GM12878 (cell line): ENCODE results near the gene SQOR. TPM values are rescaled to one million over a fixed set of nuclear protein-coding genes. Genes with fewer than 3 reads are reported as not detected.

ENCODE experiments used
- ATF2 ChIP-seq: IDR thresholded peaks from 2 replicates; pipeline ENCODE4 v1.6.1; 2012; ENCODE audit warnings: low read length, inconsistent platforms
- BHLHE40 ChIP-seq, 2 experiments: fragments of 450-650 bp in 1 of 2; IDR thresholded peaks; 2 replicates each; pipeline ENCODE4 v1.6.1; 2011 to 2017; ENCODE audit warnings: low read depth in 2 of 2, borderline replicate concordance in 1 of 2, improper control_type of control experiment in 1 of 2, low read length in 1 of 2, mild to moderate bottlenecking in 1 of 2
- CBFB ChIP-seq: IDR thresholded peaks from 2 replicates; pipeline ENCODE4 v1.6.1; 2016; ENCODE audit warnings: antibody characterized with exemption, low read depth
- CEBPB ChIP-seq, 2 experiments: fragments of 150-350 bp in 1 of 2; IDR thresholded peaks; 2 replicates each; pipeline ENCODE4 v1.6.1; 2012 to 2014; ENCODE audit warnings: low read depth in 2 of 2, low read length in 2 of 2, borderline replicate concordance in 1 of 2, inconsistent platforms in 1 of 2
- CHD4 ChIP-seq: fragments of 200-600 bp; sonication (generic); IDR thresholded peaks from 2 replicates; pipeline ENCODE4 v1.6.1; 2016; ENCODE audit warnings: mild to moderate bottlenecking
- CTCF ChIP-seq, 3 experiments: IDR thresholded peaks in 2 of 3; conservative IDR thresholded peaks in 1 of 3; 2 replicates each; pipeline ENCODE4 v1.5.1; 2011; ENCODE audit warnings: low read depth in 3 of 3, low read length in 3 of 3, mild to moderate bottlenecking in 3 of 3, control low read depth in 2 of 3, moderate library complexity in 2 of 3, inconsistent platforms in 1 of 3, mixed read lengths in 1 of 3; ENCODE audit not compliant: control insufficient read depth in 2 of 3, insufficient read depth in 1 of 3; ENCODE audit errors: extremely low read depth in 1 of 3
- FOS ChIP-seq: IDR thresholded peaks from 3 replicates; pipeline ENCODE4 v1.6.1; 2011; ENCODE audit warnings: borderline replicate concordance; ENCODE audit not compliant: insufficient read length; ENCODE audit errors: extremely low read depth
- FOXK2 ChIP-seq: fragments of 450-650 bp; IDR thresholded peaks from 2 replicates; pipeline ENCODE4 v1.6.1; 2017; ENCODE audit warnings: mild to moderate bottlenecking, moderate library complexity
- FOXM1 ChIP-seq: IDR thresholded peaks from 2 replicates; pipeline ENCODE4 v1.6.1; 2012; ENCODE audit warnings: low read depth, mild to moderate bottlenecking, inconsistent platforms, low read length, moderate library complexity
- HDAC2 ChIP-seq: fragments of 200-600 bp; sonication (generic); IDR thresholded peaks from 2 replicates; pipeline ENCODE4 v1.6.1; 2017
- MEF2B ChIP-seq: fragments of 450-650 bp; IDR thresholded peaks from 2 replicates; pipeline ENCODE4 v1.6.1; 2018; ENCODE audit warnings: mild to moderate bottlenecking, moderate library complexity; ENCODE audit not compliant: partially characterized antibody, poor library complexity, severe bottlenecking
- MXI1 ChIP-seq: fragments of 150-350 bp; IDR thresholded peaks from 2 replicates; pipeline ENCODE4 v1.6.1; 2011; ENCODE audit warnings: low read depth, mild to moderate bottlenecking, inconsistent platforms, low read length, improper control_type of control experiment
- NFYA ChIP-seq: IDR thresholded peaks from 2 replicates; pipeline ENCODE4 v1.6.1; 2011; ENCODE audit warnings: low read depth, mild to moderate bottlenecking, low read length, improper control_type of control experiment, borderline replicate concordance
- NR2C1 ChIP-seq: fragments of 450-650 bp; IDR thresholded peaks from 2 replicates; pipeline ENCODE4 v1.6.1; 2017; ENCODE audit warnings: antibody characterized with exemption, mild to moderate bottlenecking, moderate library complexity
- NR2F1 ChIP-seq: fragments of 450-650 bp; conservative IDR thresholded peaks from 2 replicates; pipeline ENCODE4 v1.6.1; 2017; ENCODE audit warnings: mild to moderate bottlenecking
- NRF1 ChIP-seq: conservative IDR thresholded peaks from 2 replicates; pipeline ENCODE4 v1.6.1; 2011; ENCODE audit warnings: mild to moderate bottlenecking, low read depth, low read length, improper control_type of control experiment
- POLR2A ChIP-seq: IDR thresholded peaks from 2 replicates; pipeline ENCODE4 v1.6.1; 2011; ENCODE audit warnings: low read depth, mild to moderate bottlenecking, low read length
- RELB ChIP-seq: fragments of 450-650 bp; IDR thresholded peaks from 2 replicates; pipeline ENCODE4 v1.6.1; 2017; ENCODE audit warnings: low read depth, mild to moderate bottlenecking, moderate library complexity
- SRF ChIP-seq, 2 experiments: IDR thresholded peaks; 2 replicates each; pipeline ENCODE4 v1.6.1; 2011; ENCODE audit warnings: low read depth in 2 of 2, low read length in 2 of 2, mild to moderate bottlenecking in 1 of 2, moderate library complexity in 1 of 2
- SUPT20H ChIP-seq: IDR thresholded peaks from 2 replicates; pipeline ENCODE4 v1.6.1; 2011; ENCODE audit warnings: low read depth, mild to moderate bottlenecking, low read length, moderate library complexity, borderline replicate concordance; ENCODE audit not compliant: control insufficient read depth
- ZBED1 ChIP-seq: IDR thresholded peaks from 2 replicates; pipeline ENCODE4 v1.6.1; 2016; ENCODE audit warnings: borderline replicate concordance
- ZNF687 ChIP-seq: fragments of 450-650 bp; IDR thresholded peaks from 2 replicates; pipeline ENCODE4 v1.6.1; 2017; ENCODE audit warnings: mild to moderate bottlenecking, moderate library complexity
- polyA plus RNA-seq, 11 experiments: library from polyadenylated mRNA; depleted of rRNA in 4 of 11; unstranded in 6 of 11; stranded (reverse) in 5 of 11; fragments of >200 nt; fragmentation: Nextera tagmentation in 4 of 11; fragmentation: Illumina TruSeq in 1 of 11; extraction: Ambion mirVana in 4 of 11; extraction: Trizol in 1 of 11; gene quantifications; 1 replicate in 1 of 11; 2 replicates in 10 of 11; pipeline versions ENCODE4 v1.2.1 to v1.2.3, GENCODE V29; 2011 to 2016; ENCODE audit warnings: inconsistent platforms in 2 of 11, missing spikeins in 2 of 11, low read depth in 1 of 11
- total RNA-seq, 4 experiments: library from RNA; depleted of rRNA in 3 of 4; stranded (reverse); fragments of >200 nt in 3 of 4; fragmentation: Illumina TruSeq in 1 of 4; extraction: Trizol in 1 of 4; gene quantifications; 2 replicates each; pipeline versions ENCODE4 v1.2.1 to v1.2.3, GENCODE V29; 2013 to 2021

SQOR gene
- total and polyA plus RNA-seq, 10 of the 15 experiments (the other 5 are each of a cell fraction or from before 2014, with no cell fraction given): 14.5 to 74.7 (median 44.2) TPM

- TF ChIP-seq ZNF687 (peak; percentile 95), RELB (peak; percentile 66; the same call in 1 of the 2 replicates), POLR2A (peak; percentile 68), NR2C1 (no peak), FOXK2 (peak; percentile 58), CHD4 (no peak), NR2F1 (0 out of 2 replicates have a peak, but pooled peaks have one; percentile 24), NRF1 (no peak), ATF2 (peak; percentile 40; the same call in 1 of the 2 replicates), SRF (IDR thresholded peaks at IDR 0.05; ENCODE audit: low read depth in 2 of 2, low read length in 2 of 2) (no peak), CBFB (no peak), MEF2B (peak; percentile 17), BHLHE40 (IDR thresholded peaks at IDR 0.05; ENCODE audit: borderline replicate concordance in 1 of 2, low read depth in 2 of 2, low read length in 1 of 2) (peak in 1 of 2 experiments; percentile 25; a peak in 1 of 4 replicates), CEBPB (IDR thresholded peaks at IDR 0.05; ENCODE audit: borderline replicate concordance in 1 of 2, low read depth in 2 of 2, low read length in 2 of 2) (no peak), FOS (no peak), SUPT20H (no peak), HDAC2 (no peak), NFYA (no peak), ZBED1 (no peak), CTCF (IDR thresholded peaks at IDR 0.05 in 2 of 3, conservative IDR thresholded peaks at IDR 0.05 in 1 of 3; ENCODE audit: control insufficient read depth in 2 of 3, extremely low read depth in 1 of 3, insufficient read depth in 1 of 3, low read depth in 3 of 3, low read length in 3 of 3) (no peak), MXI1 (peak; percentile 49; the same call in 1 of the 2 replicates), FOXM1 (peak; percentile 43; the same call in 1 of the 2 replicates)
Observed at GRCh38 chr15:45637552-45638033, 2.8 kb downstream of the SQOR start (continued).
